OCI-M2 (cell line): ENCODE data around the gene UBE2E2.

Source experiments
- DNase-seq: peaks from one replicate; lab custom pipeline; 2025; ENCODE audit not compliant: unreplicated experiment; lab: John Stamatoyannopoulos, UW

UBE2E2 gene

DNA sequence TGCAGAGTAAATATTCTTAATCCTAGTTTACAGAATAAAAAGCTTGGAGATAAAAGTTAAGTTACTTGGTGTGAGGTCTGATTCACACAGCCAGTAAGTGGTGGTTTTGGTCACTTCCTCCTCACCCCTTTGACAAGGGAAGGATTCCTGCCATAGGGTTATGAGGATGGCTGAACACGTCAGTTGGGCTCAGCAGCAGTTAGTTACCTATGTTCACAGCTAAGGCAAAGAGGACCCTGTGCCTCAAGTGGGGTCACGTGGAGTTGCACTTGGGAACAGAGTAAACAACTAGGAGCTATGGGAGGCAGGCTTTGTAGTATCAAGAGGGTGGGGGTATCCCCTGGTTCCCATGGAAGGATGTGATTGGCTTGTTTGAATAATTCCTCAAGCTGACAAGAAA, 232.2 kb downstream of the UBE2E2 start:
- DNase-seq = no peak

DNA sequence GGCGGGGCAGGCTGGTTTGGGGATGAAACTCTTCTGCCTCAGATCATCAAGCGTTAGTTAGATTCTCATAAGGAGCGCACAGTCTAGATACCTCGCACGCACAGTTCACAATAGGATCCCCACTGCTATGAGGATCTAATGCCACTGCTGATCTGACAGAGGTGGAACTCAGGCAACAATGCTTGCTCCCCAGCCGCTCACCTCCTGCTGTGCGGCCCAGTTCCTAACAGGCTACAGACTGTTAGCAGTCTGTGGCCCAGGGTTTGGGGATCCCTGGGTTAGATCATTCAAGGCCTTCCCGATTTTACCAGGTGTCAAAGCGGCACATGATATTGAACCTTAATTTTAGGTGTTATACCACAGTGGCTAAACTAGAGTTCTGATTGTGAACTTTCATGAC, 232.8 kb downstream of the UBE2E2 start:
- no peak for DNase-seq

DNA sequence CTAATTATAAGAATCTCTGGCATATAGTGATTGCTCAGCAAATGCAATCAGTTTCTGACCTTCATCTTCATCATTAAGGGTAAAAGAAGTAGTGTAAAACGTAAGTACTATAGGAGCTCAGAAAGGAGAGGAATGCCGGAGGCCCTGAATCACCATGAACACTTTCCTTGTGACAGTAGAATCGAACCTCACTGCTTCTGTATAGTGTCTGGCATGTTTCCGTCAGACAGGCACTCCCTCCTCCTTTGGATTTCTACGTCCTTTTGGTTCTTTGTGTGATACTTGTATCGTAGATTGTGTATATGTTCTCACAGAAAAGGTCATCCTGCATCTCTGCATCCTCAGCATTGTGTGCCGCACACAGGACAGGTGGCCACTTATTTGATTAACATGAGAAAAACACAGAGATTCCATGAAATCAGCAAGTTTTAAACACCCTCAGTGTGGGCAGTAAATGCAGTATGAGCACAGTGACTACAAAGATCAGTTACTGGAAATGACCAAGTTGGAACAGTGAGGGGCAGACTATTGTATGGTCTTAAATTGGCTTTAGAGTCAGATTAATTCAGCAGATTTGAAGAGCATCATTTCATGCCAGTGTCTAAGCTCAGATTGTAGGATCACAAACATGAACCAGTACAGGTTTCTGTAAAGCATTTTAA, 234.5 kb downstream of the UBE2E2 start:
- no peak for DNase-seq

DNA sequence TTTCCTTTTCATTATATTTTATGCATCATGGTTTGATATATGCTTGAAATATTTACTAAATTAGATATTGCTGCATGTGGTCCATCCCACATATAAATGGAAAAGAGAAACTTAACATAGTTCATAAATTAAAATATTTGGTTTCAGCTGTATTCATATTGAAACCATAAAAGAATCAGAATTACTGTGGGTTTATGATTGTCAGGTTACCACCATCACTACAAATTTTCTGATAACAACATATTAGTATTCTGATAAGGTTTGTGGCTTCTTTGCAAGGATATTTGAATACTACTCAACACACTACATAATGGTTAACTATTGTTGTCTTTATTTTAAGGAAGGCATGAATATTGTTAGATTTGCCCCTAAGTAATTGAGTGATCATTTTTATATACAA, 235.5 kb downstream of the UBE2E2 start:
- DNase-seq = no peak

DNA sequence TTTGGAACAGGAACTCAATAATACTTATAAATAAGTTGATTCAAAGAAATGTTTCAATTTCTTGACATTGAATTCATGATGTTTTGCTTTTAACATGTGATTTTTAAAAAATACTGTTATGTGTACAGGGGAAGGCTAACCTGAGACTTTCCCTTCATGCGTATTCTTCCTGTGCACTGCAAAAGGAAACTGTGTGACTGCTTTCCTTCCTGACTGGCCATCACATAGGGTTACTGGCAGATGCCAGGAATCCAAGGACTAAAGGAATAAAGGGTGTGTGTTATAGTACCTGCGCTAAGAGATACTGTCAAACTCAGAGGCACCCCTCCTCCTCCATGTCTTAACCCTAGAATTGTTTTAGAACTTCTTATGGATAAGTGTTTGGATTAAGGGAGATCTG, 236.0 kb downstream of the UBE2E2 start:
- no peak for DNase-seq

DNA sequence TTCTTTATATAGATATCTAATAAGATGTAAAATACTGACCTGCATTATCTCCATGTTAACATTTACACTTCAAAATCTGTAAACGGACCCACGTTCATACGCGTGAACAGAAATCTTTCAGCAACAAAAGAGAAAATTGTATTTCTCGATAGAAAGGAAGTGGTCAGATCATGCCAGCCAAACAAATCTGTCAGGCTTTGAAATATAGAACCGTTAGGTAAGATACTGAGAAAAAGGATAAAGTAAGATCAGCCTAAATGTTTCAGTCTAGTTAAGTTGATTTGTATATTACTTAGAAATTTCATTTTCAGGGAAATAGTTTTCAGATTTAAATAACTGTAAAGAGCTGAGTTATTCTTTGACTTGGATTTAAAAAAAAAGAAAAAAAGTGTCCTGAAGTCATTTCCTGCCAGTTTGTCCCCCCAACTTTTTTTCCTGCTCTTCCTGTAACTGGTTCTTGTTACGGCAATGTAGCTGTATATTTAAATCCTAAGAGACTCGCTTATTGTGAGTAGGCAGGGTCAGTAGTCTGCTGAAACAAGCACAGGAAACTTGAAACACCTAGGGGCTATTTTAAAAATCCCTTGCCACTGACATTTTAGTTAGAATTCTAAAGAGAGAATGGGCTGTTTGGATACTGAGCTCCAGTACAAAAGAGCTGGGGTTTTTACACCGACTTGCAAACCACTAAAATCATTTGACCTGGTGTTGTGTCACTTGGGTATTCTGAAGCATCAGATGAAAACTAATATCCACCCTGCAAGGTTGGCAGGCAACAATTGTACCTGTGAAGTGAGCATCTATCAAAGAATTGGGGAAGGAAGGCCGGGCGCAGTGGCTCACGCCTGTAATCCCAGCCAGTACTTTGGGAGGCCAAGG, 237.5 kb downstream of the UBE2E2 start:
- DNase-seq = no peak

DNA sequence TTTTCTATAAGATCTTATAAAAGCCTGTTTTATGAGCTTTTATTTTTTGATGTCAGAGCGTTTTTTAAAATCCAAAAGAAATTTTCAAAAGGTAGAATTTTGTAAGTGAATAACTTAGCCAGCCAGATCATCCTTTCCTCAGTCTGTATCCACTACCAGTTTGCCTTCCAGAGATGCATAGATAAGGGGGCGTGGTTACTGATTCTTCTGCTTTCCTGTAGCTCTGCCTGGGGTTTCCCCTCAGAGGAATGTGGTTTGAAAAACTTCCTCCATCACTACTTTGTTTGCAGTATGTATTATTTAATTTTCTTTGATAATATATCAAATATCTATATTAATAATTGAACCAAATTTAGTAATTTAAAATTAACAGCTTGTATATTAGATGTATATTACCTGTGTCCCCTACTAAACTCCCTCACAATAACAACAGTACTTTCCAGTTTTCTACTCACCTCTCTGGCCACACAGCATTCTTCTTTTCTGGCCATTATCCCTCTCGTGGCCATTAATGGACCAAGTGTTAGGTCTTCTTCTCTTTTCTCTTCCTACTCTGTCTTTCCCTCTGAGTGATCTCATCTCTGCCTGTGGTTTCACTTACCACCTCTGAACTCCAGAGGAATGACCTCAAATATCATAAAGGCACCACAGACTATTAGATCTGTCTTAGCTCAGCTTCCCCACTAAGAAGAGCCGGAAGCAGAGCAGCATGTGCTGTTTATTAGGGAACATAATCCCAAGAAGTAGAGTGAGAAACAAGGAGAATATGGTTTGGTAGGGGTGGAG, 239.7 kb downstream of the UBE2E2 start:
- no peak for DNase-seq

DNA sequence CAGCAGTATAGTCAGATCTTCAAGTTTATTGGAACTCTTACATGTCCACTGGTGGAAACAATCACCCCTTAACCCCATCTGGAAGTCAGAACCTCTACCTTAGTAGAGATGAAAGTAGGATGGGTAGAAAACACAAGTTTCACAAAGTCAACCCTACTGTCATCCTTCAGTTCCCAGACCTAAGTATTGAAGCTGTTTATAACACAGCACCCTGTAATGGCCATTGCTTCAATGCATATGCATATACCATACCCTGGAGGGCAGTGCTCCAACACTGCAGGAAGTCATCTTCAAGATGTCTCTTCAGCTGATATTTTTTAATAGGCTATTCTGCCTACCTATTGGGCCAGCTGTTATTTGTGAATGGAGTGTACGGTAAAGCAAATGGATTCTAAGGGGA, 241.3 kb downstream of the UBE2E2 start:
- DNase-seq = no peak

DNA sequence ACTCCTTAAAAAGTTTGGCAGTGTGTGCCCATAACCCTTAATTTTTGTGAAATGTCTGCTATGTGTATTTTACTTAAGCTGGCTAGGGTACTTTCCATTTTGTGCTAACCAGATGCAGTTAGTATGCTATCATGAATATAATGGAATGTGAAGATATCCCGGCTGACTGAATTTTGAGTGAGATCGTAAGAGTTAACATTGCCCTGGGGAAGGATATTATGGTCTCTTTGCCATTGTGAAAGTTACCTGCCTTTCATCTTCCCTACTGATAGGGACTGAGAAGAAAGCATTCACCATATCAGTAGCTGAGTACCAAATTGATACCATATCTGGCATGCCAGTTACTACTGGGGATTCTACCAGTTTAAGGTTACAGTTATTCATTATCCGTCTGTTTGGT, 243.2 kb downstream of the UBE2E2 start:
- DNase-seq = no peak

DNA sequence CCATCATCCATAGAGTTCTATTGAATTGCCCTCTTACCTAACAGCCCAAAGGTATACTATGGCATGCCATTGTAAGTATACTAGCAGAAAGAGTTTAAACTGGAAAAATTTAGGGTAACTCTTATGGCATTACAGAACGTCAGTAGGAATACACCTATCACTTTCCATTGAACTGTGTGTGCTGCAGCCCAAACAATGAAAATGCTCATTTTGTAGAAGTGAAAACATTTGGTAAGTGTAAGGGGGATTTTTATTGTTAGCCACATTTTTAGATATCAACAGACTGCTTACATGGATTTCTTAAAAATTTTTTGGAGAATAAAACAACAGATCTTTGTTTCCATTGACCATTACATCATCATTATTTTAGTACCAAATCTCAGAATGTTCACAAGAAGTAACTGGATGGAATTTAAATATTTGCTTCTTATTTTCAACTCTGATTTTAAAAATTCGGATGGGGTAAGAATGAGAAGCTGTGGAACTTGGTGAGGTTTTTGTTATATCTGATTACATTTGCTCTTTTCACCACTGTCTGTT, 245.9 kb downstream of the UBE2E2 start:
- no peak for DNase-seq

DNA sequence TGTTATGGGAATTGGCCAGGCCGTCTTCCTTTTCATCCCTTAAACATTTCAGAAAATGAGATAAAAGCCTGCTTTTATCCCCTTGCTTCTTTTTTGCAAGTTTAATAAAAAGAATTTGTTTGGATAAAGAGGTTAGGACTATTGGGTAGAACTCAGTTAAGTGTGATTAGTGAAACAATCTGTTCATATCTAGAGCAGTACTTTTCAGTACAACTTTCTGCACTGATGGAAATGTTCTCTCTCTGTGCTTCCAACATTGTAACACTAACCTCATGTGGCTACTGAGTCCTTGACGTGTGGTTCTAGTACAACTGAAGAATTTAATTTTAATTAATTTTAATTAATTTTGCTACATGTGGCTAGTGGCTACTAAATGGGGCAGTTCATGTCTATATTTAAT, 246.9 kb downstream of the UBE2E2 start:
- no peak for DNase-seq

DNA sequence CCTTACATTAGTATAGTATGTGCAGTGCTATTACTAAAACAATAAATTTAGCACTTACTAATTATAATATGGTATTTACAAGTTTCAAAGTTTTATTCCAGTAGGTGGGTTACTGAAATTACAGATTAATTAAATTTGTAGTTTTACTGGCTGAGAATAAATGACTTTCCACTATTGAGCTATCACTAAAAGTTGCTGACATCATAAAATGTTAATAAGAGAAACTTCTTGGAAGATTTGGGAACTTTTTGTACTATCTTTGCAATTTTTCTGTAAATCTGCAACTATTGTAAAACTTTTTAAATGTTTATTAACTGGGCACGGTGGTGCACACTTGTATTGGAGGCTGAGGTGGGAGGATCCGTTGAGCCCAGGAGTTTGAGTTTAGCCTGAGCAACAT, 247.7 kb downstream of the UBE2E2 start:
- DNase-seq = no peak

DNA sequence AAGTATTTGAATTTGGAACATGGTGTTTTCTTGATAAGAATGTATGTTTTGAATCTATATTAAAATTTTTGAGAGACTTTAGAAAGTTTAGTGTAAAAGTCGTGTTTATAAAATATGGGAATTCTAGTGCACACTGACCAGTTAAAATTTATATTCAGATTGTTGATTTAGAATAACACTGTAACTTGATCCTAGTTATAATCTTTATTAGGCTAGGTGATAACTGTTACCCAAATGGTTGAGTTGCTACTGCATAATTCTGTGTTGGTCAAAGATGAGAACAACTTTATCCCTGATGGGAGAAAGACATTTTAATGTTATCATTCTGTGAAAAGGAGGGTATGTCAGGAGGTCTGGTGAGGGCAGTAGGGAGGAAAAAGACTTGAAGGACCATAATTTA, 249.3 kb downstream of the UBE2E2 start:
- DNase-seq = no peak

DNA sequence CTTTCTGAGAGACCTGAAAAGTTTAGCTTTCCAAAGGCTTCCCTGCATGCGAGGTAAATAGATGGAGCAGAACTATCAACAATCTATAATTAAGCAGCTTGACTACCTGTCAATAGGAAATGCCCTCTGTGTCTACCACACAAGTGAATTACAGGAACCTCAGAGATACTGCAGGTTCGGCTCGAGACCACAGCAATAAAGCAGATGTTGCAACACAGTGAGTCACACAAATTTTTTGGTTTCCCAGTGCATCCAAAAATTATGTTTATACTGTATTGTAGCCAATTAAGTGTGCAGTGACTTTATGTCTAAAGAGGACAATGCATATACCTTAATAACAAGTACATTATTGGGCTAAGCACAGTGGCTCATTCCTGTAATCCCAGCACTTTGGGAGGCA, 252.0 kb downstream of the UBE2E2 start:
- no peak for DNase-seq

DNA sequence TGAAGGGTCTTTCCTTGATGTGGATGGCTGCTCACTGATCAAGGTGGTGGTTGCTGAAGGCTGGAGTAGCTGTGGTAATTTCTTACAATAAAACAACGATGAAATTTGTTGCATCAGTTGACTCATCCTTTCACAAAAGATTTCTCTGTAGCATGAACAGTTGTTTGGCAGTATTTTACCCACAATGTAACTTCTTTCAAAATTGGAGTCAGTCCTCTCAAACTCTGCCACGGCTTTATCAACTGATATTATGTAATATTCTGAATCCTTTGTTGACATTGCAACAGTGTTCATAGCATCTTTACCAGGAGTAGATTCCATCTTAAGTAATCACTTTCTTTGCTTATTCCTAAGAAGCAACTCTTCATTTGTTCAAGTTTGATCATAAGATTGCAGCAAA, 252.6 kb downstream of the UBE2E2 start:
- no peak for DNase-seq

DNA sequence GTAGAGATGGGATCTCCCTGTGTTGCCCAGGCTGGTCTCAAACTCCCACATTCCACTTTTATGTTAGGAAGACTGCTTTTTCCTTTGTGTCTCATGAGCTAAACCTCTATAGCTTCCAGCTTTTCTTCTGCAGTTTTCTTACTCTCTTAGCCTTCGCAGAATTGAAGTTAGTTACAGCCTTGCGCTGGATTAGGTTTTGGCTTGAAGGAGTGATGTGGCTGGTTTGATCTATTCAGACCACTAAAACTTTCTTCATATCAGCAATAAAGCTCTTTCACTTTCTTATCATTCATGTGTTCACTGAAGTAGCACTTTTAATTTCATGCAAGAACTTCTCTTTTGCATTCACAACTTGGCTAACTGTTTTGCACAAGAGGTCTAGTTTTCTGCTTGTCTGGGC, 254.6 kb downstream of the UBE2E2 start:
- no peak for DNase-seq

DNA sequence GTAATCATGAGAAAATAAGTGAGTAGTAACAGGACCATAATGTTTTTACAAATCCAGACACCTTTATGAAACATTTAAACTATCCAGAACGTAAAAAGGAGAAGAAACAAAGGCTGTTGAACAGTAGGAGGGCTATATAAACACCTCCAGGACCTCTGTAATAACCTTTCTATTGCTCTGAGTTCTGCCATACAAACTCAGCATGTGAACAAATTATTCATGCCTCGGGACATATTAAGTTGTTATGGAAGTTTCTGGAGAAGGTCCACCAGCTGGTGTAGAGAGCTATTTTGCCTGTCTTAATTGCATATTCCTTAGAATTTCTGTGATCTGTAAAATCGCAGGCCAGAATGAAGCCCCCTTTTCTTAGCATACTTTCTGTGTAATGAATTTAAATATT, 256.3 kb downstream of the UBE2E2 start:
- no peak for DNase-seq

DNA sequence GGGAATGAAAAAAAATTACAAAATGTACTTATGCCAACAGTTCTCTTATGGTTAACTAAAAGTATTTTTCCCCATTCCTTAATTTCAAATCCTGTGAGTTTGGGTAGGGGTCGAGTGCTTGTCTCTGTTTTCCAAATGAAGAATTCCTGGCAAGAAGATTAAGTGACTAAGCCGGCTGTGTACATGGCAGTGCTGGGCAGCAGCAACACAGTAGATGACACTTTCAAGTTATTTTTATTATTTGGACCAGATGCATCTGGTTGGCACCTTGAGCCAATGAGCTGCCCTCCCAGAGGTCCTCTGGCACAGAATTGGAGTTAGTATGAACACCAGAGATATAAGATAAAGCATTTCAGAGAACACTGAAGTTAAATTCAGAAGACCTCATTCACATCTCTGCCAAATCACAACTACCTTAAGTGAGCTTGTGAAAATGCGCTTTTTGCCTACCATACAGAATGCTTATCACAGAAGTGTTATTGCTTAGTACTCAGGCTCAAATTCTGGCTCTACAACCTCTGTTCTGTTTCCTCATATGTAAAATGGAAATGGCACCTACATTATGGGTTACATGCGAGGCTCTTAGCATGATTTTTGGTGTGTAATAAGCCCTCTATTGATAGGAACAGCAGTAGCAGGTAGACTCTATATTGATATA, 256.9 kb downstream of the UBE2E2 start:
- no peak for DNase-seq

DNA sequence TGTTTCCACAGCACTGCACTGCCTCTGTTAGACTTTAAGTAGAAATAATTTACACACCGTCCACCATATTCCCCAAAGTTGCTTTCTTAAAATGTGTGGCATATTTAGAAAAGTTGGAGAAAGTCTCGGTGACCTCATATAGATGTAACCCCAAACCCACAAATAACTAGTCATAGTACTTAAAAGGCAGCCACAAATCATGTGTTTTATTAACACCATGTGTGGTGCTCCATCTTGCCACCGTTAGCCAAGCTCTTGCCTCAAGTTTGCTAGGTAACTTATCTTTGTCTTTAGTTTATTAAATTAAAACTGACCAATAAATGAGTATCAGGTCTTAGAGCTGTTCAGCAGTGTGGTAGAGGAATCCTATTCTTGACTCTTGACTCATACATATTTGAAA, 257.9 kb downstream of the UBE2E2 start:
- DNase-seq = no peak

DNA sequence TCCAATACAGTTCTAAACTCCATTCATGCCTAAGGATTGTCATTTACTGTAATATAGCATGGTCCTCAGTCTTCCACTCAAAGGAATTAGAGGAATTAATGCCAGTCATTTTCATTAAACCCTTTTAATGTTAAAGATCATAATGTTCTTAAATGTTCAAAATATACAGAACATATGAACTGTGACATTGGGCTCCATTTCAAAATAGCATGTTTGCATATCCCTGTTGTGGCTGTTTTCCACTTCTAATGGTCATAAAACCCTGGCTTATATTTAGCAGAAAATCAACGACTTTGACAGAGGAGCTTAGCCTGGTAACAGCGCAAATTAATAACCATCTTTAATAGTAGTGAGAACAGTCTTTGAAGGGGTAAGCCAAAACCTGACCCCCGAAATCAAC, 260.7 kb downstream of the UBE2E2 start:
- DNase-seq = no peak

DNA sequence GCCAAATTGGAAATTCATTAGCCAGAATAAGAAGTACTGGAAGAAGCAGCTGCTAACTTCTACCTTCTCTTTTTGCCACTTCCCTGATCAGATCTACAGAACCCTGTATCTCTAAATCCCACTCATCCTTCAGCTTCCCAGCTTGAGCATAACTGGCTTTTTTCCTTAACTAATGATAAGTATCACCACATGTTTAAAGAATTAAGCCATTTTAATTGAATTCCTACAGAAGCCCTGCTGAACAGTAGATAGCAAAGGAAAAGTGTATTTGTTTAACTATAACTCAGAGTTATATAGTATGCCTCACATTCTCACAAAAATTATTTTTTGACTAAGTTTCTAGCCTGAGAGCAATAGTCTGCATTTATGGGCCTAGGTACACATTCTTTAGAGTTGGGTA, 262.4 kb downstream of the UBE2E2 start:
- DNase-seq = no peak
